ENCODE measurements around the gene ITGA11. TPM values are rescaled to one million over a fixed set of nuclear protein-coding genes. Genes with fewer than 3 reads are reported as not detected.

The ITGA11 gene
- total RNA-seq, 3 donors from 2014 or later (not counting 1 experiment from before 2014, with no cell fraction given) = not detected

DNA sequence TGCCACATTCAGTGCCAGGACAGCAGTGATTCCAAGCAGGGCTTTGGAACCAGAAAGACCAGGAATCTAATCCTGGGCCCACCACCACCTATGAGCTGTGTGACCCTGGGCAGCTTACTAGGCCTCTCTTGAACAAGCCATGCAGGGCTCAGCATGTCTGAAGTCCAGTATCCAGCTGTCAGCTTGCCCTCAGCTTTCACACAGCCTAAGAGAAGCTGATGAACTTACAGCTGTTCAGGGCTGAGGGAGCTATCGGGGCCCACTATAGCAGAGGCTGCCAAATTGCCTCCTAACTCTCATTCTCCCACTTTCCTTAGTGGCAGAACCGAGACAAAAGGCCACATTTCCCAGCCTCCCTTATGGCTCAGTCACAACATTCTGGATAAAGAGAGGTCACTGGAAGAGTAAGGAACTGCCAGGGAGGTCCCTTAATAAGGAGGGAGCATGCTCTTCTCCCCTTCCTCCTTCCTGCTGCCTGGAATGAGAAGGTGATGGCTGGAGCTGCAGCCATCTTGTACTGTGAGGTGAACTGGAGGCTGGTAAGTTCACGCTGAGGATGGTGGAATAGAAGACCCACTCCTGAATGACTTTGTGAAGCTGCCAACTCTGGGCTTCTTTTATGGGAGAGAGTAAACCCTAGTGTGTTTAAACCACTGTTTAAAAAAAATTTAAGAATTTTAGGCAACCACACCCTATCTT, 120.0 kb downstream of the ITGA11 start:
- H3K9me3 Mint-ChIP-seq = no peaks in the 10 kb centered on the region
- no peak overlapping the region for H3K4me3 ChIP-seq (ENCODE audit: low read length)
- ATAC-seq = no peak
- H3K36me3 Mint-ChIP-seq = no peaks in the 10 kb centered on the region
- TF ChIP-seq, protein P1, sequence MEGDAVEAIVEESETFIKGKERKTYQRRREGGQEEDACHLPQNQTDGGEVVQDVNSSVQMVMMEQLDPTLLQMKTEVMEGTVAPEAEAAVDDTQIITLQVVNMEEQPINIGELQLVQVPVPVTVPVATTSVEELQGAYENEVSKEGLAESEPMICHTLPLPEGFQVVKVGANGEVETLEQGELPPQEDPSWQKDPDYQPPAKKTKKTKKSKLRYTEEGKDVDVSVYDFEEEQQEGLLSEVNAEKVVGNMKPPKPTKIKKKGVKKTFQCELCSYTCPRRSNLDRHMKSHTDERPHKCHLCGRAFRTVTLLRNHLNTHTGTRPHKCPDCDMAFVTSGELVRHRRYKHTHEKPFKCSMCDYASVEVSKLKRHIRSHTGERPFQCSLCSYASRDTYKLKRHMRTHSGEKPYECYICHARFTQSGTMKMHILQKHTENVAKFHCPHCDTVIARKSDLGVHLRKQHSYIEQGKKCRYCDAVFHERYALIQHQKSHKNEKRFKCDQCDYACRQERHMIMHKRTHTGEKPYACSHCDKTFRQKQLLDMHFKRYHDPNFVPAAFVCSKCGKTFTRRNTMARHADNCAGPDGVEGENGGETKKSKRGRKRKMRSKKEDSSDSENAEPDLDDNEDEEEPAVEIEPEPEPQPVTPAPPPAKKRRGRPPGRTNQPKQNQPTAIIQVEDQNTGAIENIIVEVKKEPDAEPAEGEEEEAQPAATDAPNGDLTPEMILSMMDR (IDR thresholded peaks at IDR 0.05) = no peak
- H3K27ac ChIP-seq (ENCODE audit: low read length) = no peak overlapping the region
- peaks cover 9 to 12% of the 10 kb centered on the region in 2 donors for H3K27me3 Mint-ChIP-seq (ENCODE audit: low read depth in 2 of 2)
- intact Hi-C loops (cut with micrococcal nuclease) = no loop called here
- no peaks in the 10 kb centered on the region for H3K9me3 ChIP-seq (ENCODE audit: control insufficient read depth, insufficient read depth, low read length)
- H3K27ac Mint-ChIP-seq = no peak overlapping the region
- no peaks in the 10 kb centered on the region for H3K36me3 ChIP-seq (ENCODE audit: control insufficient read depth, insufficient read depth, low read length)
- no peak for DNase-seq
- peaks cover under 1% of the 10 kb centered on the region in 2 donors for H3K4me1 Mint-ChIP-seq
- no peaks in the 10 kb centered on the region for H3K27me3 ChIP-seq (ENCODE audit: control insufficient read depth, insufficient read depth, low read length)
- WGBS (ENCODE audit: insufficient coverage) = 95% methylated on average over 3 of the region's 3 CpGs
- no peaks in the 10 kb centered on the region for H3K4me1 ChIP-seq (ENCODE audit: control insufficient read depth, insufficient read depth, low read length)
- H3K4me3 Mint-ChIP-seq = no peak overlapping the region

DNA sequence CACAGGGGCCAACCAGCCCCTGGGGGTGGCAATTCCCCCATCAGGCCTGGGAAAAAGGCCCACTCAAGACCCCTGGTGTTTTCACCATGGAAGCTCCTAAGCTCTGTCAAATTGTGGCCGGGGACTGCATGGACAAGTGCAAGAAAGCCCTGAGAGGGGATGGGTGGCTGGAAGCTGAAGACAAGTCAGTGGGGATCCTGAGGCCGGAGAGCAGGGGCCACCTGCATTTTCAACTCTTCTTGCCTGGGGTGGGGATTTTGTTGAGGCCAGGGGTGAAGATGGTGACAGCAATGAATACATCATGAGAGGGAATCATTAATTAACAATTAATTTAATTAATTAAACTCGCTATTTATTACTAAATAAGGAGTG, 120.5 kb downstream of the ITGA11 start:
- Mint-ChIP-seq H3K4me1 (peaks cover 6% of the 10 kb centered on the region in 2 donors), H3K36me3 (no peaks in the 10 kb centered on the region), H3K27ac (no peak overlapping the region), H3K9me3 (no peaks in the 10 kb centered on the region), H3K4me3 (no peak overlapping the region), H3K27me3 (ENCODE audit: low read depth in 2 of 2) (peaks cover 8 to 14% of the 10 kb centered on the region in 2 donors)
- TF ChIP-seq, protein P1 (IDR thresholded peaks at IDR 0.05) = no peak
- no peak for DNase-seq
- H3K27ac ChIP-seq (ENCODE audit: low read length) = no peak overlapping the region
- H3K36me3 ChIP-seq (ENCODE audit: control insufficient read depth, insufficient read depth, low read length) = no peaks in the 10 kb centered on the region
- H3K4me1 ChIP-seq (ENCODE audit: control insufficient read depth, insufficient read depth, low read length) = peaks cover 2% of the 10 kb centered on the region
- H3K9me3 ChIP-seq (ENCODE audit: control insufficient read depth, insufficient read depth, low read length) = no peaks in the 10 kb centered on the region
- WGBS (ENCODE audit: insufficient coverage) = 96% methylated on average over 3 of the region's 3 CpGs
- no peak for ATAC-seq
- no peak overlapping the region for H3K4me3 ChIP-seq (ENCODE audit: low read length)
- H3K27me3 ChIP-seq (ENCODE audit: control insufficient read depth, insufficient read depth, low read length) = no peaks in the 10 kb centered on the region
- intact Hi-C loops (cut with micrococcal nuclease) = no loop called here

- Mint-ChIP-seq H3K36me3 (no peaks in the 10 kb centered on the region), H3K27me3 (ENCODE audit: low read depth in 2 of 2) (peaks cover 5 to 16% of the 10 kb centered on the region in 2 donors), H3K27ac (no peak overlapping the region), H3K9me3 (no peaks in the 10 kb centered on the region), H3K4me1 (peaks cover 9 to 10% of the 10 kb centered on the region in 2 donors), H3K4me3 (no peak overlapping the region)
- peaks cover 5% of the 10 kb centered on the region for H3K4me1 ChIP-seq (ENCODE audit: control insufficient read depth, insufficient read depth, low read length)
- no peak overlapping the region for H3K27ac ChIP-seq (ENCODE audit: low read length)
- H3K36me3 ChIP-seq (ENCODE audit: control insufficient read depth, insufficient read depth, low read length) = no peaks in the 10 kb centered on the region
- no peak for ATAC-seq
- no peaks in the 10 kb centered on the region for H3K27me3 ChIP-seq (ENCODE audit: control insufficient read depth, insufficient read depth, low read length)
- H3K9me3 ChIP-seq (ENCODE audit: control insufficient read depth, insufficient read depth, low read length) = no peaks in the 10 kb centered on the region
- H3K4me3 ChIP-seq (ENCODE audit: low read length) = no peak overlapping the region
- 88% methylated on average over 21 of the region's 22 CpGs for WGBS (ENCODE audit: insufficient coverage)
- no peak for DNase-seq
- TF ChIP-seq, protein P1 (IDR thresholded peaks at IDR 0.05) = no peak
- intact Hi-C loops (cut with micrococcal nuclease) = no loop called here
These were observed 121.0 kb downstream of the ITGA11 start for GRCh38 chr15:68310804-68311463.

Data from natural killer cell (primary cell).